ENCODE measurements around the gene SYNPO. TPM values are rescaled to one million over a fixed set of nuclear protein-coding genes. Genes with fewer than 3 reads are reported as not detected.

The SYNPO gene
- polyA plus RNA-seq, 1 donor from 2014 or later = not detected

GRCh38 chr5:150692276-150692675, 51.8 kb downstream of the SYNPO start:
- Histone ChIP-seq H3F3A (ENCODE audit: insufficient read depth, low read length, poor library complexity, severe bottlenecking) (no peaks in the 10 kb centered on the region), H3K27me3 (ENCODE audit: insufficient read depth, low read depth, low read length) (no peaks in the 10 kb centered on the region), H3K4me2 (ENCODE audit: low read length) (no peak overlapping the region), H2AFZ (ENCODE audit: low read depth, low read length) (no peak overlapping the region), H3K4me3 (ENCODE audit: low read length) (no peak overlapping the region), H3K9ac (ENCODE audit: low read length) (no peak overlapping the region), H4K20me1 (ENCODE audit: insufficient read depth) (no peaks in the 10 kb centered on the region), H3K9me3 (ENCODE audit: low read length) (no peaks in the 10 kb centered on the region), H3K9me2 (ENCODE audit: insufficient read depth, low read length) (no peaks in the 10 kb centered on the region), H3K36me3 (ENCODE audit: insufficient read depth, low read length) (peaks cover 3% of the 10 kb centered on the region), H3K79me2 (replicated peaks; ENCODE audit: insufficient read depth, low read length) (no peaks in the 10 kb centered on the region), H3K27ac (ENCODE audit: low read length) (peak overlapping the region; percentile 45)
- no peak for TF ChIP-seq RAD21 (conservative IDR thresholded peaks at IDR 0.05)
- TF ChIP-seq REST (IDR thresholded peaks at IDR 0.05; ENCODE audit: borderline replicate concordance) = no peak
- TF ChIP-seq EZH2 (IDR thresholded peaks at IDR 0.05; ENCODE audit: borderline replicate concordance, insufficient read depth, low read length, poor library complexity, severe bottlenecking) = no peak
- no peak for TF ChIP-seq MXI1 (conservative IDR thresholded peaks at IDR 0.05; ENCODE audit: poor library complexity, severe bottlenecking)
- TF ChIP-seq POLR2AphosphoS5 (IDR thresholded peaks at IDR 0.05) = no peak
- TF ChIP-seq TAF1 (IDR thresholded peaks at IDR 0.05; ENCODE audit: low read depth) = no peak
- TF ChIP-seq CTCF (IDR thresholded peaks at IDR 0.05; ENCODE audit: poor library complexity, severe bottlenecking) = no peak
- TF ChIP-seq SMC3 (conservative IDR thresholded peaks at IDR 0.05; ENCODE audit: poor library complexity) = no peak
- no peak for TF ChIP-seq EP300 (conservative IDR thresholded peaks at IDR 0.05; ENCODE audit: poor library complexity, severe bottlenecking)

- no peak overlapping the region for H3K4me3 ChIP-seq (ENCODE audit: low read length)
- H3K79me2 ChIP-seq (replicated peaks; ENCODE audit: insufficient read depth, low read length) = peaks cover 10% of the 10 kb centered on the region
- TF ChIP-seq RAD21 (conservative IDR thresholded peaks at IDR 0.05) (no peak), CTCF (IDR thresholded peaks at IDR 0.05; ENCODE audit: poor library complexity, severe bottlenecking) (no peak), EP300 (conservative IDR thresholded peaks at IDR 0.05; ENCODE audit: poor library complexity, severe bottlenecking) (no peak), TAF1 (IDR thresholded peaks at IDR 0.05; ENCODE audit: low read depth) (no peak), EZH2 (IDR thresholded peaks at IDR 0.05; ENCODE audit: borderline replicate concordance, insufficient read depth, low read length, poor library complexity, severe bottlenecking) (no peak), MXI1 (conservative IDR thresholded peaks at IDR 0.05; ENCODE audit: poor library complexity, severe bottlenecking) (no peak), SMC3 (conservative IDR thresholded peaks at IDR 0.05; ENCODE audit: poor library complexity) (no peak), POLR2AphosphoS5 (IDR thresholded peaks at IDR 0.05) (no peak), REST (IDR thresholded peaks at IDR 0.05; ENCODE audit: borderline replicate concordance) (no peak)
- H3K27ac ChIP-seq (ENCODE audit: low read length) = no peak overlapping the region
- no peaks in the 10 kb centered on the region for H3K9me3 ChIP-seq (ENCODE audit: low read length)
- H3K9ac ChIP-seq (ENCODE audit: low read length) = no peak overlapping the region
- no peak overlapping the region for H3K4me2 ChIP-seq (ENCODE audit: low read length)
- H3K27me3 ChIP-seq (ENCODE audit: insufficient read depth, low read depth, low read length) = no peaks in the 10 kb centered on the region
- H4K20me1 ChIP-seq (ENCODE audit: insufficient read depth) = no peaks in the 10 kb centered on the region
- H3K9me2 ChIP-seq (ENCODE audit: insufficient read depth, low read length) = no peaks in the 10 kb centered on the region
- H3K36me3 ChIP-seq (ENCODE audit: insufficient read depth, low read length) = peaks cover 3% of the 10 kb centered on the region
- H3F3A ChIP-seq (ENCODE audit: insufficient read depth, low read length, poor library complexity, severe bottlenecking) = no peaks in the 10 kb centered on the region
- no peak overlapping the region for H2AFZ ChIP-seq (ENCODE audit: low read depth, low read length)
Observed at GRCh38 chr5:150694612-150695011, 54.2 kb downstream of the SYNPO start.

All from neural cell (in vitro differentiated cells).